ENCODE results near the gene LRRN1.

DNA sequence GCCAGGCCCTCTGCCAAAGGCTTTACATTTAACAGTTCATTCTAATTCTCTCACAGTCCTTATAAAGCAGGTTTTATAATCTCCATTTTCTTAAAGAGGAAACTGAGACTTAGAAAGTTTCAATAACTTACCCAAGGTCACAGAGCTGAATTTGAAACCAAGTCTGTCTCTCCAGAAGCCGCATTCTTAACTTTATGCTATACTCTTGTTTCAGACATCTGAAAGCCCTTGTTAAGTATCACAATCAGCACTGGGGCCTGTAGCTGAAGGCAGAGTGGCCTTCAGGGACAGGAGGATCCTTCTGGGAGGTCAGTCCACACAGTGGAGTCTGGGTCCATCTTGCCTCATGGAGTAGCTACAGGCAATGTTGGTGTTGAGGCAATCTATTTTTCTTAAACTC is 27.9 kb downstream of the LRRN1 start:
- no peak for TF ChIP-seq EZH2 (IDR thresholded peaks at IDR 0.05; ENCODE audit: borderline replicate concordance, insufficient read depth, low read depth, low read length, poor library complexity, severe bottlenecking)
- TF ChIP-seq, protein P1, sequence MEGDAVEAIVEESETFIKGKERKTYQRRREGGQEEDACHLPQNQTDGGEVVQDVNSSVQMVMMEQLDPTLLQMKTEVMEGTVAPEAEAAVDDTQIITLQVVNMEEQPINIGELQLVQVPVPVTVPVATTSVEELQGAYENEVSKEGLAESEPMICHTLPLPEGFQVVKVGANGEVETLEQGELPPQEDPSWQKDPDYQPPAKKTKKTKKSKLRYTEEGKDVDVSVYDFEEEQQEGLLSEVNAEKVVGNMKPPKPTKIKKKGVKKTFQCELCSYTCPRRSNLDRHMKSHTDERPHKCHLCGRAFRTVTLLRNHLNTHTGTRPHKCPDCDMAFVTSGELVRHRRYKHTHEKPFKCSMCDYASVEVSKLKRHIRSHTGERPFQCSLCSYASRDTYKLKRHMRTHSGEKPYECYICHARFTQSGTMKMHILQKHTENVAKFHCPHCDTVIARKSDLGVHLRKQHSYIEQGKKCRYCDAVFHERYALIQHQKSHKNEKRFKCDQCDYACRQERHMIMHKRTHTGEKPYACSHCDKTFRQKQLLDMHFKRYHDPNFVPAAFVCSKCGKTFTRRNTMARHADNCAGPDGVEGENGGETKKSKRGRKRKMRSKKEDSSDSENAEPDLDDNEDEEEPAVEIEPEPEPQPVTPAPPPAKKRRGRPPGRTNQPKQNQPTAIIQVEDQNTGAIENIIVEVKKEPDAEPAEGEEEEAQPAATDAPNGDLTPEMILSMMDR (IDR thresholded peaks at IDR 0.05) = no peak

All from B cell (primary cell).